Ishikawa (cell line): ENCODE measurements around the gene GEMIN8.

ENCODE experiments used
- CEBPB ChIP-seq: IDR thresholded peaks from 2 replicates; pipeline ENCODE4 v1.6.1; 2012
- CREB1 ChIP-seq: IDR thresholded peaks from 2 replicates; pipeline ENCODE4 v1.6.1; 2012; ENCODE audit warnings: low read depth
- EGR1 ChIP-seq: IDR thresholded peaks from 2 replicates; pipeline ENCODE4 v1.6.1; 2012
- EP300 ChIP-seq: IDR thresholded peaks from 2 replicates; pipeline ENCODE4 v1.6.1; 2012; ENCODE audit warnings: borderline replicate concordance
- FOXM1 ChIP-seq: IDR thresholded peaks from 2 replicates; pipeline ENCODE4 v1.6.1; 2012; ENCODE audit warnings: low read depth, borderline replicate concordance
- MAX ChIP-seq: IDR thresholded peaks from 2 replicates; pipeline ENCODE4 v1.6.1; 2012
- NFIC ChIP-seq: IDR thresholded peaks from 2 replicates; pipeline ENCODE4 v1.6.1; 2012
- RAD21 ChIP-seq: IDR thresholded peaks from 2 replicates; pipeline ENCODE4 v1.6.1; 2012; ENCODE audit warnings: low read depth
- REST ChIP-seq: IDR thresholded peaks from 2 replicates; pipeline ENCODE4 v1.6.1; 2012; ENCODE audit warnings: low read depth, mild to moderate bottlenecking
- TAF1 ChIP-seq: IDR thresholded peaks from 2 replicates; pipeline ENCODE4 v1.6.1; 2012; ENCODE audit warnings: low read depth, mild to moderate bottlenecking
- TCF12 ChIP-seq: IDR thresholded peaks from 2 replicates; pipeline ENCODE4 v1.6.1; 2012; ENCODE audit warnings: low read depth
- TEAD4 ChIP-seq: IDR thresholded peaks from 2 replicates; pipeline ENCODE4 v1.6.1; 2012
- USF1 ChIP-seq: IDR thresholded peaks from 2 replicates; pipeline ENCODE4 v1.6.1; 2012
- YY1 ChIP-seq: IDR thresholded peaks from 2 replicates; pipeline ENCODE4 v1.6.1; 2012; ENCODE audit warnings: low read depth
- ZBTB7A ChIP-seq: IDR thresholded peaks from 2 replicates; pipeline ENCODE4 v1.6.1; 2012; ENCODE audit warnings: low read depth

GEMIN8 gene

GRCh38 chrX:14010566-14010965 lies 19.1 kb downstream of the GEMIN8 start:
- TF ChIP-seq YY1 (no peak), NFIC (no peak)

GRCh38 chrX:14006540-14006939 lies 23.2 kb downstream of the GEMIN8 start:
- TF ChIP-seq FOXM1 (no peak), TEAD4 (no peak), EGR1 (no peak), ZBTB7A (no peak), CEBPB (no peak), TAF1 (no peak), TCF12 (no peak), EP300 (no peak), YY1 (no peak), CREB1 (no peak), MAX (no peak), REST (no peak), RAD21 (no peak), USF1 (no peak), NFIC (no peak)

- TF ChIP-seq YY1 (no peak), CREB1 (no peak), CEBPB (no peak), FOXM1 (no peak), NFIC (no peak), REST (no peak), USF1 (no peak), MAX (no peak), EP300 (no peak), EGR1 (no peak), TEAD4 (no peak), RAD21 (no peak), ZBTB7A (no peak), TCF12 (no peak), TAF1 (no peak)
These were observed 25.7 kb downstream of the GEMIN8 start for GRCh38 chrX:14003876-14004425.

GRCh38 chrX:14003028-14003427 lies 26.7 kb downstream of the GEMIN8 start:
- TF ChIP-seq NFIC (no peak), EGR1 (no peak), EP300 (no peak), TEAD4 (no peak), YY1 (no peak), ZBTB7A (no peak), USF1 (no peak), MAX (no peak), TCF12 (no peak), CEBPB (no peak)

GRCh38 chrX:13996650-13997049 lies 33.0 kb downstream of the GEMIN8 start:
- TF ChIP-seq TCF12 (no peak), NFIC (no peak), EGR1 (no peak), USF1 (no peak), ZBTB7A (no peak), CREB1 (no peak), YY1 (no peak), TAF1 (no peak), RAD21 (no peak), FOXM1 (no peak), MAX (no peak), EP300 (no peak), TEAD4 (no peak), CEBPB (no peak), REST (no peak)
